Measurements from ENCODE around the gene SYTL3. TPM values are rescaled to one million over a fixed set of nuclear protein-coding genes. Genes with fewer than 3 reads are reported as not detected.

Gene SYTL3
- polyA plus RNA-seq, 1 of the 3 experiments (the other 2 are of a cell fraction): 2.3 TPM

- Histone ChIP-seq H3F3A (replicated peaks; ENCODE audit: insufficient read depth) (no peaks in the 10 kb centered on the region), H3K27ac (ENCODE audit: low read depth in 2 of 2, low read length in 1 of 2) (peak overlapping the region in 1 of 2 experiments; percentile 13; a peak in 2 of 4 replicates), H3K9ac (no peak overlapping the region), H2AFZ (ENCODE audit: low read depth) (no peak overlapping the region), H3K36me3 (replicated peaks in 1 of 2; ENCODE audit: control insufficient read depth in 1 of 2, insufficient read depth in 2 of 2, low read length in 1 of 2) (no peaks in the 10 kb centered on the region), H3K9me3 (no peaks in the 10 kb centered on the region), H4K20me1 (ENCODE audit: insufficient read depth) (no peaks in the 10 kb centered on the region), H3K27me3 (ENCODE audit: insufficient read depth) (no peaks in the 10 kb centered on the region), H3K4me1 (ENCODE audit: control insufficient read depth in 1 of 2, insufficient read depth in 2 of 2, low read depth in 1 of 2, low read length in 1 of 2) (peaks cover 9 to 71% of the 10 kb centered on the region in 2 experiments; a peak in 3 of 4 replicates), H3K4me3 (ENCODE audit: low read depth in 2 of 2, low read length in 1 of 2) (no peak overlapping the region), H3K4me2 (no peak overlapping the region), H3K79me2 (ENCODE audit: insufficient read depth) (no peaks in the 10 kb centered on the region), H3K9me2 (no peaks in the 10 kb centered on the region)
- ChIA-PET CTCF (interaction anchor here (0.6 to 1.8 kb wide), 5 partner anchors 13 to 217 kb away, joined by 3 to 8 read pairs (median 3); no protein-coding TSS in a partner anchor), POLR2A (interaction anchor here (0.9 kb wide), 1 partner anchor 64 kb away, joined by 4 read pairs; the partner anchor contains the start of gene EZR)
- no peak for DNase-seq
- TF ChIP-seq RCOR1 (IDR thresholded peaks at IDR 0.05; ENCODE audit: low read length) (no peak), PBX3 (IDR thresholded peaks at IDR 0.05) (no peak), CTCF (IDR thresholded peaks at IDR 0.05) (no peak), RXRA (IDR thresholded peaks at IDR 0.05; ENCODE audit: borderline replicate concordance, low read depth) (no peak), EP300 (IDR thresholded peaks at IDR 0.05; ENCODE audit: borderline replicate concordance in 1 of 2, low read depth in 1 of 2, low read length in 1 of 2) (no peak), SIN3A (IDR thresholded peaks at IDR 0.05; ENCODE audit: borderline replicate concordance, low read depth, low read length) (no peak), NFIC (IDR thresholded peaks at IDR 0.05; ENCODE audit: borderline replicate concordance) (no peak), RFX5 (IDR thresholded peaks at IDR 0.05; ENCODE audit: low read length) (no peak), MXI1 (IDR thresholded peaks at IDR 0.05; ENCODE audit: low read depth, low read length) (no peak), GATA2 (CRISPR knock-in tag; IDR thresholded peaks at IDR 0.05) (no peak), USF2 (IDR thresholded peaks at IDR 0.05; ENCODE audit: borderline replicate concordance, low read depth, low read length) (no peak), FOXJ3 (CRISPR knock-in tag; IDR thresholded peaks at IDR 0.05) (no peak), MEF2A (IDR thresholded peaks at IDR 0.05; ENCODE audit: borderline replicate concordance, low read depth) (no peak), EZH2phosphoT487 (IDR thresholded peaks at IDR 0.05; ENCODE audit: borderline replicate concordance, low read depth) (no peak), REST (IDR thresholded peaks at IDR 0.05; ENCODE audit: low read depth, low read length) (no peak)
- 93% methylated on average over 13 of the region's 13 CpGs for WGBS (ENCODE audit: low lambda C conversion rate)
Observed at GRCh38 chr6:158755636-158756035, 105.8 kb downstream of the SYTL3 start.
